Astrocyte (in vitro differentiated cells and primary cell): ENCODE measurements around the gene SMG7. TPM values are rescaled to one million over a fixed set of nuclear protein-coding genes. Genes with fewer than 3 reads are reported as not detected.

Source experiments
- DNase-seq: peaks from one replicate; pipeline ENCODE4 v3.0.0-alpha.2; 2010; ENCODE audit warnings: low read depth
- FAIRE-seq: peaks from 2 replicates; lab custom pipeline; 2011; peaks lifted over from hg19 to GRCh38; lab: Jason Lieb, UNC
- H2AFZ ChIP-seq: 2 replicates; pipeline ENCODE4 v1.6.0; 2012; ENCODE audit warnings: low read depth, low read length, inconsistent platforms
- H3K27ac ChIP-seq: 2 replicates; pipeline ENCODE4 v1.5.1; 2011; ENCODE audit warnings: low read depth, low read length, inconsistent platforms
- H3K27me3 ChIP-seq: 2 replicates; pipeline ENCODE4 v1.6.0; 2011; ENCODE audit warnings: low read length, inconsistent platforms; ENCODE audit not compliant: insufficient read depth
- H3K36me3 ChIP-seq: 2 replicates; pipeline ENCODE4 v1.5.1; 2011; ENCODE audit warnings: low read length, inconsistent platforms; ENCODE audit not compliant: insufficient read depth
- H3K4me1 ChIP-seq: 2 replicates; pipeline ENCODE4 v1.5.1; 2011; ENCODE audit warnings: low read length, inconsistent platforms; ENCODE audit not compliant: insufficient read depth
- H3K4me2 ChIP-seq: 2 replicates; pipeline ENCODE4 v1.6.0; 2012; ENCODE audit warnings: low read length, inconsistent platforms
- H3K4me3 ChIP-seq: 2 replicates; pipeline ENCODE4 v1.5.1; 2011; ENCODE audit warnings: low read depth, mild to moderate bottlenecking, low read length, inconsistent platforms; ENCODE audit not compliant: insufficient read depth
- H3K79me2 ChIP-seq: 2 replicates; pipeline ENCODE4 v1.6.0; 2012; ENCODE audit warnings: mild to moderate bottlenecking, low read length, inconsistent platforms; ENCODE audit not compliant: insufficient read depth
- H3K9ac ChIP-seq: 2 replicates; pipeline ENCODE4 v1.6.0; 2012; ENCODE audit warnings: mild to moderate bottlenecking, low read length, inconsistent platforms
- H3K9me3 ChIP-seq: 2 replicates; pipeline ENCODE4 v1.5.1; 2012; ENCODE audit warnings: low read depth, mild to moderate bottlenecking, low read length, inconsistent platforms; ENCODE audit not compliant: insufficient read depth
- H4K20me1 ChIP-seq: 2 replicates; pipeline ENCODE4 v1.6.0; 2012; ENCODE audit warnings: low read length, inconsistent platforms; ENCODE audit not compliant: insufficient read depth
- H3K27ac Mint-ChIP-seq: one replicate; pipeline ENCODE4 v1.8.0; 2021; ENCODE audit warnings: mild to moderate bottlenecking, mixed read lengths; ENCODE audit not compliant: unreplicated experiment
- H3K27me3 Mint-ChIP-seq: one replicate; pipeline ENCODE4 v1.8.0; 2021; ENCODE audit warnings: low read depth, mixed read lengths; ENCODE audit not compliant: unreplicated experiment
- H3K36me3 Mint-ChIP-seq: one replicate; pipeline ENCODE4 v1.8.0; 2021; ENCODE audit warnings: low read depth, mixed read lengths; ENCODE audit not compliant: unreplicated experiment
- H3K4me1 Mint-ChIP-seq: one replicate; pipeline ENCODE4 v1.8.0; 2021; ENCODE audit warnings: low read depth, mixed read lengths; ENCODE audit not compliant: unreplicated experiment
- H3K4me3 Mint-ChIP-seq: one replicate; pipeline ENCODE4 v1.8.0; 2021; ENCODE audit warnings: mild to moderate bottlenecking, moderate library complexity, mixed read lengths; ENCODE audit not compliant: unreplicated experiment
- H3K9me3 Mint-ChIP-seq: one replicate; pipeline ENCODE4 v1.8.0; 2021; ENCODE audit warnings: mild to moderate bottlenecking, mixed read lengths; ENCODE audit not compliant: unreplicated experiment
- EZH2 ChIP-seq: IDR thresholded peaks from 2 replicates; pipeline ENCODE4 v1.6.1; 2012; ENCODE audit warnings: mild to moderate bottlenecking, low read length, inconsistent platforms; ENCODE audit not compliant: insufficient read depth
- total RNA-seq: library from RNA; stranded (reverse); gene quantifications from 2 replicates; pipeline ENCODE4 v1.2.1, GENCODE V29; 2021
- TF ChIP-seq, protein P1 (sequence below): IDR thresholded peaks from 2 replicates; pipeline ENCODE4 v1.5.1; 2011; ENCODE audit warnings: low read depth, mild to moderate bottlenecking, inconsistent platforms, low read length, moderate library complexity; ENCODE audit not compliant: insufficient read depth

Gene SMG7
- total RNA-seq, 1 donor from 2014 or later, result 59.8 TPM

DNA sequence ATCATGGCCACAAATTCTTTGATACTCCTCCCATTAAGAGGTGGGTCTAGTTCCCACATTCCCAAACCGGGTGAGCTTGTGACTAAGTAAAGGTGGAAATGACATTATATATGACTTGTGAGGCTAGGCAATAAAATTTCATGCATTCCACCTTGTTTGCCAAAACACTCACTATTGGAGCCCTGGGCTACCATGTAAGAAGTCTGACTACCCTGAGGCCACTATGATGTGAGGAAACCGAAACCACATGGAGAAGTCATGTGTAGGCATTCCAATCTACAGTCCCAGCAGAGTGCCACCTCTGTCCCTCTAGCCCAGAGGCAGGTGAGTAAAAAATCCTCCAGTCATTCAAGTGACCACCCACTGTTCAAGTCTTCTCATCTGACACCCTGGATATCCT, 17.9 kb upstream of the SMG7 start:
- H3K4me1 Mint-ChIP-seq, result no peaks in the 10 kb centered on the region
- Histone ChIP-seq H2AFZ (no peak overlapping the region), H3K36me3 (no peaks in the 10 kb centered on the region), H4K20me1 (no peaks in the 10 kb centered on the region), H3K27me3 (no peaks in the 10 kb centered on the region), H3K4me2 (no peak overlapping the region), H3K4me3 (no peak overlapping the region), H3K9me3 (no peaks in the 10 kb centered on the region), H3K27ac (no peak overlapping the region), H3K9ac (no peak overlapping the region), H3K79me2 (no peaks in the 10 kb centered on the region), H3K4me1 (no peaks in the 10 kb centered on the region)
- no peak overlapping the region for H3K27ac Mint-ChIP-seq
- H3K36me3 Mint-ChIP-seq, result no peaks in the 10 kb centered on the region
- TF ChIP-seq, protein P1, sequence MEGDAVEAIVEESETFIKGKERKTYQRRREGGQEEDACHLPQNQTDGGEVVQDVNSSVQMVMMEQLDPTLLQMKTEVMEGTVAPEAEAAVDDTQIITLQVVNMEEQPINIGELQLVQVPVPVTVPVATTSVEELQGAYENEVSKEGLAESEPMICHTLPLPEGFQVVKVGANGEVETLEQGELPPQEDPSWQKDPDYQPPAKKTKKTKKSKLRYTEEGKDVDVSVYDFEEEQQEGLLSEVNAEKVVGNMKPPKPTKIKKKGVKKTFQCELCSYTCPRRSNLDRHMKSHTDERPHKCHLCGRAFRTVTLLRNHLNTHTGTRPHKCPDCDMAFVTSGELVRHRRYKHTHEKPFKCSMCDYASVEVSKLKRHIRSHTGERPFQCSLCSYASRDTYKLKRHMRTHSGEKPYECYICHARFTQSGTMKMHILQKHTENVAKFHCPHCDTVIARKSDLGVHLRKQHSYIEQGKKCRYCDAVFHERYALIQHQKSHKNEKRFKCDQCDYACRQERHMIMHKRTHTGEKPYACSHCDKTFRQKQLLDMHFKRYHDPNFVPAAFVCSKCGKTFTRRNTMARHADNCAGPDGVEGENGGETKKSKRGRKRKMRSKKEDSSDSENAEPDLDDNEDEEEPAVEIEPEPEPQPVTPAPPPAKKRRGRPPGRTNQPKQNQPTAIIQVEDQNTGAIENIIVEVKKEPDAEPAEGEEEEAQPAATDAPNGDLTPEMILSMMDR, result no peak
- TF ChIP-seq EZH2, result no peak
- H3K27me3 Mint-ChIP-seq, result no peaks in the 10 kb centered on the region
- DNase-seq (peak; percentile 1), FAIRE-seq (no peak)
- no peak overlapping the region for H3K4me3 Mint-ChIP-seq
- H3K9me3 Mint-ChIP-seq, result no peaks in the 10 kb centered on the region

DNA sequence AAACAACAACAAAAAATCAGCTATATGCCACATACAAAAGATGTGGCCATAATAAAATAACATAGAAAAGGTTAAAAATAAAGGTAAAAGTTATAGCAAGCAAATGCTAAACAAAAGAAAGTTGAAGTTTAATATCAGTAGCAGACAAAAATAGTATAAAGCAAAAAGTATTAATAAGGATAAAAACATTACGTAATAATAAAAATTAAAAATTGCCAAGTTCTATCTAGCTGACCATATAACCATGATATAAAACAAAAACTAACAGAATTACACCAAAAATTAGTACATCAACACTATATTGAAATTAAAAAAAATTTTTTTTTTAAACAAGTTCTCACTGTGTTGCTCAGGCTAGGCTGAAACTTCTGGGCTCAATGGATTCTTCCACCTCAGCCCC, 15.5 kb upstream of the SMG7 start:
- Mint-ChIP-seq H3K4me1 (peaks cover 2% of the 10 kb centered on the region), H3K9me3 (no peaks in the 10 kb centered on the region), H3K27ac (no peak overlapping the region), H3K27me3 (no peaks in the 10 kb centered on the region), H3K36me3 (no peaks in the 10 kb centered on the region), H3K4me3 (no peak overlapping the region)
- Histone ChIP-seq H2AFZ (no peak overlapping the region), H3K9me3 (no peaks in the 10 kb centered on the region), H3K9ac (no peak overlapping the region), H3K36me3 (no peaks in the 10 kb centered on the region), H3K4me2 (no peak overlapping the region), H4K20me1 (no peaks in the 10 kb centered on the region), H3K79me2 (no peaks in the 10 kb centered on the region), H3K4me3 (no peak overlapping the region), H3K4me1 (no peaks in the 10 kb centered on the region), H3K27ac (no peak overlapping the region), H3K27me3 (no peaks in the 10 kb centered on the region)
- TF ChIP-seq, protein P1, result no peak
- TF ChIP-seq EZH2, result no peak
- FAIRE-seq (no peak), DNase-seq (no peak)

DNA sequence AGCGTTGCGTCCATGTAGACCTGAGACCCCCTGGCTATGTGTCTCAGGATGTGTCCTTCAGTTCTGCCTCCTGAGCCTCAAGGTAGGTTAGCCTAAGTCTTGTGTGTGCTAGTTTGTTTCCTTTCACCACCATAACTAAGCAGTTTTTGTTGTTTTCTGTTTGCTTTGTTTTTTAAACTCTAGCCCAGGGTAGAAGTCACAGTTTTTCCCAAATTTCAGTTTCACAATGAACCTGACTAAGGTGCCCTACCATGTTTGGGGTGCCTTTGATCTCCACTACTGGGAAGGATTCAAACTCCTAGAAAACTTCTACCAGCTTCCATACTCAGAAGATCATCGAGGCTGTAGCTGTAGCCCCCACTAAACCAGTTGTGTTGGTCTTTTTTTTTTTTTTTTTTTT, 14.8 kb upstream of the SMG7 start:
- H3K79me2 ChIP-seq, result no peaks in the 10 kb centered on the region
- H3K4me3 ChIP-seq, result no peak overlapping the region
- no peak overlapping the region for H2AFZ ChIP-seq
- no peaks in the 10 kb centered on the region for H3K36me3 ChIP-seq
- no peak for FAIRE-seq
- Mint-ChIP-seq H3K4me3 (no peak overlapping the region), H3K27me3 (no peaks in the 10 kb centered on the region), H3K9me3 (no peaks in the 10 kb centered on the region), H3K36me3 (no peaks in the 10 kb centered on the region), H3K4me1 (peaks cover 2% of the 10 kb centered on the region), H3K27ac (no peak overlapping the region)
- no peaks in the 10 kb centered on the region for H4K20me1 ChIP-seq
- no peak overlapping the region for H3K9ac ChIP-seq
- DNase-seq, result no peak
- no peaks in the 10 kb centered on the region for H3K4me1 ChIP-seq
- TF ChIP-seq, protein P1, result no peak
- no peak for TF ChIP-seq EZH2
- H3K27me3 ChIP-seq, result no peaks in the 10 kb centered on the region
- no peak overlapping the region for H3K4me2 ChIP-seq
- H3K27ac ChIP-seq, result no peak overlapping the region
- no peaks in the 10 kb centered on the region for H3K9me3 ChIP-seq
